OCI-LY7 (cell line): ENCODE data around the gene ZNF337. TPM values are rescaled to one million over a fixed set of nuclear protein-coding genes. Genes with fewer than 3 reads are reported as not detected.

Experiments
- BruUV-seq: library from RNA; stranded (reverse); fragments of 400-500 nt; replicated peaks from 2 replicates; lab custom pipeline; 2021; lab: Mats Ljungman, UMichigan
- CTCF ChIA-PET: fragments of 300-600 bp; sonication (Branson Sonifier 250); formaldehyde crosslinking; loops from one replicate; lab custom pipeline; 2022; ENCODE audit warnings: antibody characterized with exemption; ENCODE audit not compliant: unreplicated experiment; lab: Charles Lee
- POLR2A ChIA-PET: fragments of 300-600 bp; sonication (Branson Sonifier 250); formaldehyde crosslinking; loops from one replicate; lab custom pipeline; 2022; ENCODE audit warnings: antibody characterized with exemption; lab: Charles Lee
- DNase-seq: peaks from one replicate; pipeline ENCODE4 v3.0.0-alpha.2; 2015; ENCODE audit warnings: low spot score
- H2AFZ ChIP-seq: fragments of 200-600 bp; sonication (generic), shearing (Covaris generic); 2 replicates; pipeline ENCODE4 v1.6.1; 2014; ENCODE audit warnings: mild to moderate bottlenecking, antibody characterized with exemption, low read length, moderate library complexity
- H3K27ac ChIP-seq: fragments of 200-600 bp; sonication (generic); 2 replicates; pipeline ENCODE4 v1.5.1; 2014; ENCODE audit warnings: mixed run types, low read depth, mild to moderate bottlenecking, moderate library complexity, low read length, inconsistent platforms; ENCODE audit not compliant: poor library complexity, severe bottlenecking
- H3K36me3 ChIP-seq: fragments of 200-600 bp; sonication (generic); 2 replicates; pipeline ENCODE4 v1.6.1; 2014; ENCODE audit warnings: mild to moderate bottlenecking, antibody characterized with exemption, low read length, moderate library complexity, mixed read lengths; ENCODE audit not compliant: insufficient read depth
- H3K4me1 ChIP-seq: fragments of 200-600 bp; sonication (generic); 2 replicates; pipeline ENCODE4 v1.5.1; 2014; ENCODE audit warnings: mild to moderate bottlenecking, low read length; ENCODE audit not compliant: insufficient read depth, poor library complexity, severe bottlenecking
- H3K4me2 ChIP-seq: fragments of 200-600 bp; sonication (generic); 2 replicates; pipeline ENCODE4 v1.6.1; 2014; ENCODE audit warnings: mild to moderate bottlenecking, low read length
- H3K4me3 ChIP-seq: fragments of 200-600 bp; sonication (generic); 2 replicates; pipeline ENCODE4 v1.5.1; 2014; ENCODE audit warnings: mild to moderate bottlenecking, low read depth, low read length; ENCODE audit not compliant: poor library complexity, severe bottlenecking
- H3K79me2 ChIP-seq: fragments of 200-600 bp; sonication (generic); 2 replicates; pipeline ENCODE4 v1.6.1; 2016; ENCODE audit warnings: low read depth, mild to moderate bottlenecking, low read length, moderate library complexity, mixed read lengths; ENCODE audit not compliant: insufficient read depth
- H3K9me2 ChIP-seq: fragments of 200-600 bp; sonication (generic); 2 replicates; pipeline ENCODE4 v1.6.1; 2016; ENCODE audit warnings: mild to moderate bottlenecking, low read length, mixed read lengths; ENCODE audit not compliant: insufficient read depth
- H3K9me3 ChIP-seq: fragments of 200-600 bp; sonication (generic); 2 replicates; pipeline ENCODE4 v1.6.1; 2014; ENCODE audit warnings: mild to moderate bottlenecking, mixed run types, low read length, mixed read lengths
- H4K20me1 ChIP-seq: fragments of 200-600 bp; sonication (generic); 2 replicates; pipeline ENCODE4 v1.6.1; 2014; ENCODE audit warnings: mild to moderate bottlenecking, antibody characterized with exemption, low read length, moderate library complexity, mixed read lengths; ENCODE audit not compliant: insufficient read depth
- CTCF ChIP-seq: fragments of 200-600 bp; sonication (generic); conservative IDR thresholded peaks from 2 replicates; pipeline ENCODE4 v1.5.1; 2014; ENCODE audit warnings: mild to moderate bottlenecking, antibody characterized with exemption, low read length, moderate library complexity, mixed read lengths
- EZH2phosphoT487 ChIP-seq: fragments of 200-600 bp; sonication (generic); IDR thresholded peaks from 2 replicates; pipeline ENCODE4 v1.6.1; 2018; ENCODE audit warnings: low read depth, borderline replicate concordance, mild to moderate bottlenecking, mixed run types, antibody characterized with exemption, low read length, moderate library complexity, mixed read lengths
- intact Hi-C: fragments of 100-400 bp; cut with micrococcal nuclease; formaldehyde crosslinking; loops from one replicate; pipeline ENCODE4 v1.10.0; 2022; ENCODE audit not compliant: unreplicated experiment
- total RNA-seq, 2 experiments: library from RNA; depleted of rRNA in 1 of 2; stranded (reverse); fragments of >200 nt in 1 of 2; shearing (Covaris generic) in 1 of 2; gene quantifications; 2 replicates each; pipeline ENCODE4 v1.2.3, GENCODE V29; 2014 to 2022

Gene ZNF337
- total RNA-seq, 2 experiments from 2014 or later: 13.3 to 15.1 TPM

- Histone ChIP-seq H3K4me3 (no peak overlapping the region), H3K27ac (no peak overlapping the region), H3K9me2 (no peaks in the 10 kb centered on the region), H3K36me3 (no peaks in the 10 kb centered on the region), H3K4me2 (no peak overlapping the region), H2AFZ (no peak overlapping the region), H4K20me1 (no peaks in the 10 kb centered on the region), H3K4me1 (no peaks in the 10 kb centered on the region), H3K79me2 (no peaks in the 10 kb centered on the region), H3K9me3 (no peaks in the 10 kb centered on the region; the same call in 1 of the 2 replicates)
- no peak for DNase-seq
- intact Hi-C loops: no loop called here
- POLR2A ChIA-PET: interaction anchor here (0.6 kb wide), 1 partner anchor 8 kb away, joined by 3 read pairs; no protein-coding TSS in a partner anchor
- TF ChIP-seq CTCF (no peak), EZH2phosphoT487 (no peak)
- BruUV-seq: no TSS peak
- CTCF ChIA-PET: no interaction called here
Measured at GRCh38 chr20:25644814-25645213, 51.8 kb downstream of the ZNF337 start.

GRCh38 chr20:25643716-25644115 is 52.9 kb downstream of the ZNF337 start:
- CTCF ChIA-PET: no interaction called here
- Histone ChIP-seq H3K4me3 (no peak overlapping the region), H3K9me3 (no peaks in the 10 kb centered on the region; the same call in 1 of the 2 replicates), H3K4me1 (no peaks in the 10 kb centered on the region), H3K36me3 (no peaks in the 10 kb centered on the region), H3K9me2 (no peaks in the 10 kb centered on the region), H3K4me2 (no peak overlapping the region), H4K20me1 (no peaks in the 10 kb centered on the region), H3K27ac (no peak overlapping the region), H2AFZ (no peak overlapping the region), H3K79me2 (no peaks in the 10 kb centered on the region)
- POLR2A ChIA-PET: interaction anchor here (0.6 to 0.8 kb wide), 2 partner anchors 12 to 21 kb away, joined by 3 to 4 read pairs; no protein-coding TSS in a partner anchor
- no peak for TF ChIP-seq CTCF
- no peak for TF ChIP-seq EZH2phosphoT487
- no peak for DNase-seq
- BruUV-seq: no TSS peak
- intact Hi-C loops: no loop called here

GRCh38 chr20:25637247-25637646 is 59.4 kb downstream of the ZNF337 start:
- H3K4me2 ChIP-seq: no peak overlapping the region
- H3K9me2 ChIP-seq: no peaks in the 10 kb centered on the region
- no peak overlapping the region for H2AFZ ChIP-seq
- intact Hi-C loops: no loop called here
- no peak overlapping the region for H3K27ac ChIP-seq
- no TSS peak for BruUV-seq
- H3K4me3 ChIP-seq: no peak overlapping the region
- H4K20me1 ChIP-seq: no peaks in the 10 kb centered on the region
- CTCF ChIA-PET: no interaction called here
- no peaks in the 10 kb centered on the region for H3K79me2 ChIP-seq
- POLR2A ChIA-PET: no interaction called here
- TF ChIP-seq CTCF (no peak), EZH2phosphoT487 (no peak)
- H3K36me3 ChIP-seq: no peaks in the 10 kb centered on the region
- DNase-seq: peak; percentile 13
- no peaks in the 10 kb centered on the region for H3K4me1 ChIP-seq
- peaks cover 19% of the 10 kb centered on the region for H3K9me3 ChIP-seq
